Gastroesophageal sphincter (tissue), 3 donors: ENCODE measurements around the gene ST6GALNAC3.

ENCODE experiments used
- CTCF ChIP-seq, 4 experiments: fragments of 200-600 bp in 2 of 4; fragments of 450-650 bp in 2 of 4; sonication (generic) in 1 of 4; IDR thresholded peaks; one replicate each; pipeline ENCODE4 v1.5.1; 2017 to 2019; ENCODE audit warnings: antibody characterized with exemption in 4 of 4, mild to moderate bottlenecking in 2 of 4, moderate library complexity in 2 of 4
- EP300 ChIP-seq: sonication (generic); formaldehyde crosslinking; IDR thresholded peaks from one replicate; pipeline ENCODE4 v1.6.1; 2017; ENCODE audit warnings: antibody characterized with exemption, mild to moderate bottlenecking
- POLR2AphosphoS5 ChIP-seq: sonication (generic); formaldehyde crosslinking; IDR thresholded peaks from one replicate; pipeline ENCODE4 v1.6.1; 2017; ENCODE audit warnings: antibody characterized with exemption

- TF ChIP-seq CTCF (IDR thresholded peaks at IDR 0.05) (no peak), POLR2AphosphoS5 (no peak), EP300 (no peak)
These were observed 151.0 kb downstream of the ST6GALNAC3 start for GRCh38 chr1:76225526-76225925.
